GM12872 (cell line): ENCODE measurements around the gene HOMER1.

ENCODE experiments used
- CTCF ChIP-seq: IDR thresholded peaks from 3 replicates; pipeline ENCODE4 v1.5.1; 2011; ENCODE audit warnings: low read depth, mild to moderate bottlenecking, low read length, moderate library complexity; ENCODE audit not compliant: insufficient read depth

Gene HOMER1

GRCh38 chr5:79547982-79548381 lies 34.0 kb upstream of the HOMER1 start:
- no peak for TF ChIP-seq CTCF

DNA sequence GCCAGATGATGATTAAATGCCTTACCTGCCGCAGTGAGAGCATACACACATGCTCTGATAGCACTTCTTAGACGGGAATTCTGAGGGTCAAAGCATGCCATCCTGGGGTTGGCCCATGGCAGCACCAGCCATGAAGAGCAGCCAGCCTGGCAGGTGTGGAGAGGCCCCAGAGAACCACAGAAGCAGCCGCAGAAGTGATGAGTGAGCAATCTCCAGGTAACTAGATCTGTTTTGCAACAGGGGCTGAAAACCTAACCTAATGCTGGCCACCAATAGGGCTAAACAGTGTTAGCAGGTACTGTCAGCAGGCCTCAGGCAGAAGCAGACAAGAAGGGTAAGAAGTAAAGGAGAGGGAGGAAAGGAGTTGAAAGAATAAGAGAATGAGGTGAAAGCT lies 33.5 kb upstream of the HOMER1 start:
- no peak for TF ChIP-seq CTCF

GRCh38 chr5:79546782-79547428 lies 33.0 kb upstream of the HOMER1 start:
- TF ChIP-seq CTCF, result no peak

DNA sequence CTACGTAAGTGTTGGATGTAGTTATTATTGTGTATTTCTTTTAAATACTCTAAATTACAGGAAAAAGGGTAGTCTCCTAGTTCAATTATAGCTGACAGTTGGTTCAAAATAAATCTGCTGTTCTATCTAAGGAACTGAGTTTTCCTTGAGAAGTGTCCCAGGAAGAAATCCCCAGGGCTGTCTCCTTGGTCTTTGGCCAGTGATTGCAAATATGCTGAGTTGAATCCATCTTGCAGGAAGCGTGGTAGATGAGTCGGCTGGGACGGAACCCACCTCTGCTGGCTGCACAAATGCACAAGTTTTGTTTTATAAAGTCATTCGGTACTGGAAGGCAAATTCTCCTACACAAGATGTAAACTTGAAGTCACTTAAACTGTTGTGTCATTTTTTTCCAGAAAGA lies 30.2 kb upstream of the HOMER1 start:
- TF ChIP-seq CTCF, result no peak

DNA sequence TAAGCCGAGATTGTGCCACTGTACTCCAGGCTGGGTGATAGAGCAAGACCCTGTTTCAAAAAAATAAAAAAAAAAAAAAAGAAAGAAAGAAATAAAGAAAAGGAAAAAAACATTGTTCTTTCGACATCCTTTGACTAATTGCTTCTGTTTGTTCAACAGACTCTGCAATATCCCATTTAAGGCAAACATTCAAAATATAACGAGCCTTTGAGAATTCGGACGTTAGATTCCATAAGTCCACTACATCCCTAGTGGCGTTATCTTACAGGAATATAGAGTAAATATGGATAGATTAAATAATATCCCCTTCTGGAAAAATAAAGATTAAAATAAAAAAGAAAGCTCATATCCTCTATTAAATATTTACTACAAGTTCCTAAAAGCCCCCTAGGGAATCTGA lies 27.0 kb upstream of the HOMER1 start:
- no peak for TF ChIP-seq CTCF

DNA sequence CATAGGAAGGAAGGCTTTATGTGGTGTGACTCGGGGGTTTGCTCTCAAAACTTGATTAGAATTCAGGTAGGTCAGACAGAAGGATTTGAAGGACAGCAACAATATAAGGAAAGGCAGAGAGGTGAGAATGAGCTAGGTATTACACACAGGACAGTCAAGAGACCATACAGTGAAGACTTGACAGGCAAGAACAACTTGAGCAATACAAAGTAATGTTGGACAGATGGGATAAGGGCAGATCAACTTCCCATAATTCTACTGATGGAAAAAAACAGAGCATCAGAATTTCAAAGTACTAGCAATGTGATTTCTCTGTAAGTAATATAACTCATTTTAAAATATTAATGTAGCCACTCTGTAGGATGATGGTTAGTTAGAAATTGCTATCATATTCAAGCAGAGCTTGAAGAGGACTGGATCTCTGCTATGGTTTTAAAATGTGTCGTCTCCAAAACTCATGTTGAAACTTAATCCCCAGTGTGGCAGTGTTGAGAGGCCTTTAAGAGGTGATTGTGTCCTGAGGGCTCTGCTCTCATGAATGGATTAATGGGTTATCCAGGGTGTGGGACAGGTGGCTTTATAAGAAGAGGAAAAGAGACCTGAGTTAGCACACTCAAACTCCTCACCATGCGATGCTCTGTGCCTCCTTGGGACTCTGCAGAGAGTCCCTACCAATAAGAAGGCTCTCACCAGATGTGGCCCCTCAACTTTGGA lies 22.4 kb upstream of the HOMER1 start:
- TF ChIP-seq CTCF, result no peak

DNA sequence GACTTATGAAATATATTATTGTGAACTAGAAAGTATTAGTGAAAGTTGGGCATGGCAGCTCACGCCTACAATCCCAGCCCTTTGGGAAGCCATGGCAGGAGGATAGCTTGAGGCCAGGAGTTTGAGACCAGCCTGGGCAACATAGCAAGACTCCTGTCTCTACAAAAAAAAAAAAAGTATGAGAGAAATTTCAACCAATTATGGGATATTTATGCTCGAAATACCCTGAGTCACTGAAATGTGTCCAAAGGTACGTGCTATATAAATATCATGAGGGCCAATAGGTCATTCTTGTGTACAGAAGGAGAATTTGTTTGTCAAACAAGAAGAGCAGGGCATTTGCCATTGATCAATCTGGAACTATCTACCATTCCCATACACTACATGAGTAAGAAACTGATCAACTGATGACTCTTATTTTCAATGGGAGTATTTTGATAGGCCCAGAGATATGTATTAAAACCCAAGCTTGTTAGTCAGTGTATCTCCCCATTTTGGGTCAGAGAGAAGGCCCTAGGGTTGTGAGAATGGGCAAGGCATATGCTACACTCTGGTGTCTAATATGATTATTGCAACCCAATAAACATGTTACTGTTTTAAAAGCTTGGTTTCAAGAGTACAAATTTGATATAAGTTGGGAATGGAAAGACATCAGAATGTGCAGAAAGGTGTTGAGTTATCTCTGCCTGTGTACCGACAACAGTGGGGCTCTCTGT lies 21.7 kb upstream of the HOMER1 start:
- no peak for TF ChIP-seq CTCF
